T-helper 2 cell treated with Interferon-gamma antibody and Interleukin-4, amounts not matched to agents 5 μg/mL and 100 μg/mL, for 36 hours (primary cell): Measurements from ENCODE around the gene IGFBP3.

Experiments used
- DNase-seq: peaks from one replicate; pipeline ENCODE4 v3.0.0; 2021; ENCODE audit warnings: low spot score
- H3K27ac Mint-ChIP-seq: one replicate; pipeline ENCODE4 v1.8.0; 2021; ENCODE audit warnings: mild to moderate bottlenecking, mixed read lengths
- H3K27me3 Mint-ChIP-seq: one replicate; pipeline ENCODE4 v1.8.0; 2021; ENCODE audit warnings: low read depth, mixed read lengths
- H3K36me3 Mint-ChIP-seq: one replicate; pipeline ENCODE4 v1.8.0; 2021; ENCODE audit warnings: low read depth, mixed read lengths
- H3K4me1 Mint-ChIP-seq: one replicate; pipeline ENCODE4 v1.8.0; 2021; ENCODE audit warnings: low read depth, mixed read lengths
- H3K4me3 Mint-ChIP-seq: one replicate; pipeline ENCODE4 v1.8.0; 2022; ENCODE audit warnings: mild to moderate bottlenecking, moderate library complexity, mixed read lengths
- H3K9me3 Mint-ChIP-seq: one replicate; pipeline ENCODE4 v1.8.0; 2021; ENCODE audit warnings: mixed read lengths

IGFBP3 gene

GRCh38 chr7:45881759-45882464 lies 39.2 kb downstream of the IGFBP3 start:
- H3K36me3 Mint-ChIP-seq, result no peaks in the 10 kb centered on the region
- no peaks in the 10 kb centered on the region for H3K9me3 Mint-ChIP-seq
- no peaks in the 10 kb centered on the region for H3K4me1 Mint-ChIP-seq
- H3K27me3 Mint-ChIP-seq, result peaks cover 10% of the 10 kb centered on the region
- no peak overlapping the region for H3K4me3 Mint-ChIP-seq
- H3K27ac Mint-ChIP-seq, result no peak overlapping the region
- no peak for DNase-seq

DNA sequence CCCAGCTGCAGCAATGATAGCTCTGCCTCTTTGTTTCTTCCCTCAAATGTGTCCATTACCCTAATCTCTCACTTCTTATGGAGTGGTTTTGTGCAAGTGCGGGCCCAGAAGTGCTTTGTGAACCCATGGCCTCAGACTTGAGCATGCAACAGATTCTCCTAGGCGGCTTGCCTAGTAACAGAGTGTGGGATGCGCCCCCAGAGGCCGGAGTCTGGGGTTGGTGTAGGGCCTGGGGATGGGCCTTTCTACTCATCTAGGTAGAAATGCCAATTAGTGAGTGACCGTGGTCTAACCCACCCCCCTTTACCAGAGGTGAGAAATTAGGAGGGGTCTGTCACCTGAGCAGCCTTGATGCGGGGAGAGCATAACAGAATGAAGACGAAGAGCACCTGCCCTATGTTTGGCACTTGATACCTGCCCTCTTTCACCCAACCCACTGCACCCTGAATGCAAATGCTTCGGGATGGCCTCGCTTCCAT lies 39.8 kb downstream of the IGFBP3 start:
- Mint-ChIP-seq H3K4me1 (no peaks in the 10 kb centered on the region), H3K9me3 (no peaks in the 10 kb centered on the region), H3K27ac (no peak overlapping the region), H3K4me3 (no peak overlapping the region), H3K36me3 (no peaks in the 10 kb centered on the region), H3K27me3 (peaks cover 5% of the 10 kb centered on the region)
- DNase-seq, result no peak

GRCh38 chr7:45880433-45880860 lies 40.6 kb downstream of the IGFBP3 start:
- Mint-ChIP-seq H3K27ac (no peak overlapping the region), H3K4me1 (no peaks in the 10 kb centered on the region), H3K36me3 (no peaks in the 10 kb centered on the region), H3K27me3 (peaks cover 4% of the 10 kb centered on the region), H3K9me3 (no peaks in the 10 kb centered on the region), H3K4me3 (no peak overlapping the region)
- no peak for DNase-seq

DNA sequence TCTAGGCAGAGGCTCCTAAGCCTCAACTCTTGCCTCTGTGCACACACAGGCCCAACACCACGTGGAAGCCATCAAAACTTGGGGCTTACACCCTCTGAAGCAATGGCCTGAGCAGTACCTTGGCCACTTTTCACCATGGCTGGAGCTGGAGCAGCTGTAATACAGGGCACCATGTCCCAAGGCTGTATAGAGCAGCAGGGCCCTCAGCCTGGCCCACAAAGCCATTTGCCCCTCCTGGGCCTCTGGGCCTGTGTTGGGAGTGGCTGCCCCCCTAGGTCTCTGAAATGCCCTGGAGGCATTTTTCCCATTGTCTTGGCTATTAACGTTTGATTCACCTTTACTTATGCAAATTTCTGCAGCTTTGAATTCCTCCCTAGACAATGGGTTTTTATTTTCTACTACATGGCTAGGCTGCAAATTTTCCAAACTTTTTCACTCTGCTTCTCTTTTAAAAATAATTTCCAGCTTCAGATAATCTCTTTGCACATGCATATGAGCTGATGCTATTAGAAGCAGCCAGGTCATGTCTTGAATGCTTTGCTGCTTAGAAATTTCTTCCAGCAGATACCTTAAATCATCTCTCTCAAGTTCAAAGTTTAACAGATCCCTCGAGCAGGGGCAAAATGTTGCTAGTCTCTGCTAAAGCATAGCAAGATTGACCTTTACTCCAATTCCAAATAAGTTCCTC lies 42.5 kb downstream of the IGFBP3 start:
- H3K4me3 Mint-ChIP-seq, result no peak overlapping the region
- no peak overlapping the region for H3K27ac Mint-ChIP-seq
- no peak for DNase-seq
- H3K4me1 Mint-ChIP-seq, result no peaks in the 10 kb centered on the region
- no peaks in the 10 kb centered on the region for H3K36me3 Mint-ChIP-seq
- H3K9me3 Mint-ChIP-seq, result no peaks in the 10 kb centered on the region
- no peaks in the 10 kb centered on the region for H3K27me3 Mint-ChIP-seq

GRCh38 chr7:45876519-45876918 lies 44.6 kb downstream of the IGFBP3 start:
- H3K27ac Mint-ChIP-seq, result no peak overlapping the region
- no peaks in the 10 kb centered on the region for H3K9me3 Mint-ChIP-seq
- no peak for DNase-seq
- no peak overlapping the region for H3K4me3 Mint-ChIP-seq
- no peaks in the 10 kb centered on the region for H3K4me1 Mint-ChIP-seq
- no peaks in the 10 kb centered on the region for H3K27me3 Mint-ChIP-seq
- H3K36me3 Mint-ChIP-seq, result no peaks in the 10 kb centered on the region

GRCh38 chr7:45874408-45875131 lies 46.5 kb downstream of the IGFBP3 start:
- Mint-ChIP-seq H3K27ac (no peak overlapping the region), H3K36me3 (no peaks in the 10 kb centered on the region), H3K4me1 (no peaks in the 10 kb centered on the region), H3K27me3 (peaks cover 3% of the 10 kb centered on the region), H3K9me3 (no peaks in the 10 kb centered on the region), H3K4me3 (no peak overlapping the region)
- DNase-seq, result no peak

DNA sequence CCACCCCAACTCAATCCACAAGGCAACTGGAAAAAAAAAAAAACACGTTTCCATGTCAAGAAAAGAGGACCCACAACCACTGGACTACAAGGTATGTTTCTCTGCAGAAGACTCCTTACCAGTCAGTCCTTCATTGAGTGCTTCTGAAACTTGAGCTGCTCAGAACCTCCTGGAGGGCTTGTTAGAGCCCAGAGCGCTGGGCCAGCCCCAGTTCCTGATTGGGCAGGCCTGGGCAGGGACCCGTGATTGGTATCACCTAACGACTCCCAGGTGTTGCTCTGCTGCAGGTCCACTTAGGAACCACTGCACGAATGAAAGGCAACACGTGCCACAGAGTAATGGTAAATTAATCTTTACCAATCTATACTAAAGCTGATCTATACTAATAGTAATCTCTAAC lies 47.7 kb downstream of the IGFBP3 start:
- Mint-ChIP-seq H3K27ac (no peak overlapping the region), H3K4me1 (no peaks in the 10 kb centered on the region), H3K4me3 (no peak overlapping the region), H3K27me3 (peaks cover 3% of the 10 kb centered on the region), H3K9me3 (no peaks in the 10 kb centered on the region), H3K36me3 (no peaks in the 10 kb centered on the region)
- DNase-seq, result no peak

DNA sequence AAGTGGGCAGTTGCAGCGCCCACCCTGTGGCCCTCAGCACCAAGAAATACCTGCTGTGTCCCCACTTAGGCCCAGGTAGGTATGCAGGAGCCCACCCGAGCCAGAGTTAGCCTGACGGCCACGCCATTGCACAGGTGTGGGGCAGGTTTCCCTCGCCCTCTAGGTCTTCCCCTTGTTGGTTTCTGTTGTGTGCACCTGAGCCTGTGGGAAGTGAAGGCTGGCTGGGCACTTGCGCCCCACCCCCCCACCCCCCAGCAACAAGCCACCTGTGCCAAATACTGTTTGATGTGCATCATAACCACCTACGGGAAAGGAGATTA lies 48.1 kb downstream of the IGFBP3 start, which contains the start of gene CCDC201:
Gene CCDC201 (minus strand): TSS at position 48 of the 320 bp plus-strand sequence. CDS start 75 bp downstream, outside the sequence.
- no peak within 1 kb of the TSS for H3K27ac Mint-ChIP-seq

DNA sequence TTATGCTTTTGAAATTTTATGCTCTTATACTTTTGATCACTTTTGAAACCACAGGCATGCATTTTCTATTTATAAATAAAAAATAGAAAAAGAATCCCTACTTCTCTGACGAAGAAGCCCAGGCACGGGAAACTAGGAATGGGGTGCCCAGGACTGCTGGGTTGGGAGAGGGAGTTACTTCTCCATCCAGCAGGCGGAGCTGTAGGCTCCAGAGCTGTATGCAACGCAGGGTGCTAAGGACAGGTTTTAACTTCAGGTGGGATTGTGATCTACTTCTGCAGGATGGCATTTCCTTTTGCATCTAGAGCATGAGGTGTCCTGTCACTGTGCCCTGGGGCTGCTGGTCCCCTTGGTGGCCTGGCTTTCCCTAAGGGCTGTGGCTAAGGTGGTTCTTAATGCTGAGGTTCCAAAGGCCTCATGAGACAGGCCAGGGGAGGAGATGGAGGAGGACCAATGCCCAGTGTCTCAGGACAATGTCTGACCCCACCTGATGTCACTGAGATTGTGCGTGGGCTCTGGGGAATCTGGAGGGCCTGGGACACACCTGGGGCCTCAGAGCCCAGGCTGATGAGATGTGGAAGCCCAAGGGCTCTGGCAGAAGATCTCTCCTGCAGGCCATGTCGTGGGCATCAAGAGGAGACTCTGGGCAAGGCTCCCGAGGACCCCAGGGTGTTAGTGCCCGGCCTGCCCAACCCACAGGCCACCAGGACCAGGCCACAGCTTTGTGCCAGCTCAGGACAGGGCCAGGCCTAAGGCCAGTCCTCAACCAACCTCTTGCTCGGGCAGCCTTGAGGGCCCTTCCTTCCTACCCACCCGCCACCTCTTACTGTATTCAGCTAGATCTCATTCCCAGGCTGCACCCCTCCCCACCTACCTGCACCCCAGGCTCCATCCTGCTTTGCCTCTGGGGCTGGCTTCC lies 48.7 kb downstream of the IGFBP3 start:
- no peaks in the 10 kb centered on the region for H3K36me3 Mint-ChIP-seq
- no peaks in the 10 kb centered on the region for H3K9me3 Mint-ChIP-seq
- peaks cover 3% of the 10 kb centered on the region for H3K27me3 Mint-ChIP-seq
- DNase-seq, result no peak
- H3K4me3 Mint-ChIP-seq, result no peak overlapping the region
- H3K27ac Mint-ChIP-seq, result no peak overlapping the region
- no peaks in the 10 kb centered on the region for H3K4me1 Mint-ChIP-seq

More for the DNA sequence above, 48.1 kb downstream of the IGFBP3 start, which contains the start of gene CCDC201:
- H3K27me3 Mint-ChIP-seq, result peaks cover 3% of the 10 kb centered on the region
- no peaks in the 10 kb centered on the region for H3K4me1 Mint-ChIP-seq
- no peaks in the 10 kb centered on the region for H3K36me3 Mint-ChIP-seq
- no peak within 1 kb of the TSS for H3K4me3 Mint-ChIP-seq
- no peaks in the 10 kb centered on the region for H3K9me3 Mint-ChIP-seq
- no peak for DNase-seq

GRCh38 chr7:45869426-45869825 lies 51.6 kb downstream of the IGFBP3 start:
- Mint-ChIP-seq H3K27ac (no peak overlapping the region), H3K27me3 (peaks cover 3% of the 10 kb centered on the region), H3K4me3 (no peak overlapping the region), H3K36me3 (no peaks in the 10 kb centered on the region), H3K4me1 (no peaks in the 10 kb centered on the region), H3K9me3 (no peaks in the 10 kb centered on the region)
- no peak for DNase-seq

DNA sequence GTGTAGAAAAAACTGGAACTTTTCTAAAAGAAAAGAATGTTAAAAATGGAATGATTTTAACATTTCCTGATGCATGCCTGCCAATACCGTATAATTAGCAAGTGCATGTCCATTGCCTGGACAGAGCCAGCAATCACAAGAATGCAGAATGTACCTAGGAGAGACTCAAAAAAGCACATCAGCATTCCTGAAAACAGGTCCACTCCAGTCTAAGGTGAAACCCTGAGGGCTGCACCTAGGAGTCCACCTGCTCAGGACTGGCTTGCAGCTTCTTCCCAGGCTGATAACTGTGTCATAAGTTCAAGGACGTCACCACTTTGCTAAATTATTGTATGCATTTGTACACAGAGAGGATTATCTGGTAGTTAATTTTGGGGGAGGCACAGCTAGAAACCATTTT lies 53.6 kb downstream of the IGFBP3 start:
- H3K36me3 Mint-ChIP-seq, result no peaks in the 10 kb centered on the region
- no peak overlapping the region for H3K27ac Mint-ChIP-seq
- no peaks in the 10 kb centered on the region for H3K4me1 Mint-ChIP-seq
- no peaks in the 10 kb centered on the region for H3K9me3 Mint-ChIP-seq
- H3K27me3 Mint-ChIP-seq, result peaks cover 3% of the 10 kb centered on the region
- H3K4me3 Mint-ChIP-seq, result no peak overlapping the region
- no peak for DNase-seq

GRCh38 chr7:45865594-45866410 lies 55.3 kb downstream of the IGFBP3 start:
- Mint-ChIP-seq H3K4me1 (no peaks in the 10 kb centered on the region), H3K4me3 (no peak overlapping the region), H3K27ac (no peak overlapping the region), H3K36me3 (no peaks in the 10 kb centered on the region), H3K9me3 (no peaks in the 10 kb centered on the region), H3K27me3 (peaks cover 3% of the 10 kb centered on the region)
- no peak for DNase-seq

DNA sequence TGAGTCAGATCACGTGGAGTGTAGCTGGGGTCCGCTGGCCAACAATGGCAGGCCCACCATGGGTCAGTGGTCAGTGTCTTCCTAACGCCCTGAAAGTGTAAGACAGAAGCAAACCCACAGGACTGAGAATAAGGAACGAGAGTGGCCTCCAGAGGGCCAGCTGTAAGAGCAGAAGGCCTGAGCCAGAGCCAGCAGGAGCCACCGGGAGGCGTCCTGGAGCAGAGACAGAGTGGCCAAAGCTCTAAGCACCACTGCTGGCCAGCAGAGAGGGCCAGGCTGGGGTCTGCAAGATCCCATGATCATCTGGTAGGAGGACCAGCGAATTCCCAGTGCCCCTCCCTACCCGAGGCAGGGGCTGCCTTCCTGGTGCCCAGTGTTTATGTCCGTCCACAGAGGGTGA lies 57.4 kb downstream of the IGFBP3 start:
- Mint-ChIP-seq H3K27me3 (no peaks in the 10 kb centered on the region), H3K4me3 (no peak overlapping the region)
- DNase-seq, result no peak

More for the DNA sequence above, 57.4 kb downstream of the IGFBP3 start:
- H3K36me3 Mint-ChIP-seq, result no peaks in the 10 kb centered on the region
- H3K4me1 Mint-ChIP-seq, result no peaks in the 10 kb centered on the region
- no peaks in the 10 kb centered on the region for H3K9me3 Mint-ChIP-seq
- H3K27ac Mint-ChIP-seq, result no peak overlapping the region
